ENCODE results near the gene CYP1A1.

GRCh38 chr15:74680456-74680855 is 44.9 kb downstream of the CYP1A1 start:
- TF ChIP-seq REST (IDR thresholded peaks at IDR 0.05; ENCODE audit: unreplicated experiment) = no peak
- no peak for TF ChIP-seq CTCF (conservative IDR thresholded peaks at IDR 0.05; ENCODE audit: low read depth in 2 of 2)
- TF ChIP-seq EZH2 (IDR thresholded peaks at IDR 0.05; ENCODE audit: low read depth, unreplicated experiment) = no peak
- TF ChIP-seq STAT1 (IDR thresholded peaks at IDR 0.05; ENCODE audit: unreplicated experiment) = no peak
- TF ChIP-seq NANOG (IDR thresholded peaks at IDR 0.05; ENCODE audit: borderline replicate concordance) = no peak

Data from GM23338 (cell line).